NCI-H460 (cell line): Measurements from ENCODE around the gene CYB5RL. TPM values are rescaled to one million over a fixed set of nuclear protein-coding genes. Genes with fewer than 3 reads are reported as not detected.

Source experiments
- DNase-seq: peaks from one replicate; pipeline ENCODE4 v3.0.0-alpha.2; 2016; ENCODE audit warnings: low read depth; ENCODE audit errors: extremely low read depth
- total RNA-seq: library from RNA; depleted of rRNA; stranded (reverse); fragments of >200 nt; shearing (Covaris generic); gene quantifications from 2 replicates; pipeline ENCODE4 v1.2.3, GENCODE V29; 2014; rRNA removed

The CYB5RL gene
- total RNA-seq, 1 experiment from 2014 or later, result 3.2 TPM

GRCh38 chr1:54163051-54163450 lies 36.8 kb downstream of the CYB5RL start:
- DNase-seq, result peak; percentile 3

DNA sequence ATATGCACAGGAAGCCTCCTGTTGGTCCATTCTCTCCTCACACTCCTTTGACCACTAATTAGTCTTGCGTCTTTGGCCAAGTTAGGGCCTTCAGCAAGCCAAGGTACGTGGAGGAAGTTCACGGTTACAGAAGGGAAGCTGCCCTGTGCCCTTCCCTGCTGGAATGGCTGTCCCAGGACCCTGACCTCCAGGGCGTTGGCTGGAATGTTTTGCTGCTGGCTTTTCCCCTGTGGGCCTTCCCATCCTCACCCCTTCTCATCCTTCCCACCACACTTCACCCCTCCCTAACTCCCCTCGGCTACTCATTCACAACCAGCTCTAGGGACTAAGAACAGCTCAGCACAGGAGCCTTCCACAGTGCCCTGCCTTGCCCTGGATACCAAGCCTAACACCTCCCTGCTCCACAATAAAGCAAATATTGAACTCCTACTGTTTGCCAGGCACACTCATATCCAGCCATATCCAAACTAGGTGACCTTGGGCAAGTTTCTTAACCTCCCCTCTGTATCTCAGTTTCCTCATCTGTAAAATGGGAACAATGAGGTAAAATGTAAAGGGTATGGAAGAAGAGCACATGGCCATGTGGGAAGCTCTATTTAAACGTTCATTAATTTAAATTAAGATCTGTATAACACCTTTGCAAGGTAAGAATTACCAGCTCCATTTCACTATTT lies 38.2 kb downstream of the CYB5RL start:
- no peak for DNase-seq

GRCh38 chr1:54160351-54160750 lies 39.5 kb downstream of the CYB5RL start:
- peak; percentile 12 for DNase-seq

DNA sequence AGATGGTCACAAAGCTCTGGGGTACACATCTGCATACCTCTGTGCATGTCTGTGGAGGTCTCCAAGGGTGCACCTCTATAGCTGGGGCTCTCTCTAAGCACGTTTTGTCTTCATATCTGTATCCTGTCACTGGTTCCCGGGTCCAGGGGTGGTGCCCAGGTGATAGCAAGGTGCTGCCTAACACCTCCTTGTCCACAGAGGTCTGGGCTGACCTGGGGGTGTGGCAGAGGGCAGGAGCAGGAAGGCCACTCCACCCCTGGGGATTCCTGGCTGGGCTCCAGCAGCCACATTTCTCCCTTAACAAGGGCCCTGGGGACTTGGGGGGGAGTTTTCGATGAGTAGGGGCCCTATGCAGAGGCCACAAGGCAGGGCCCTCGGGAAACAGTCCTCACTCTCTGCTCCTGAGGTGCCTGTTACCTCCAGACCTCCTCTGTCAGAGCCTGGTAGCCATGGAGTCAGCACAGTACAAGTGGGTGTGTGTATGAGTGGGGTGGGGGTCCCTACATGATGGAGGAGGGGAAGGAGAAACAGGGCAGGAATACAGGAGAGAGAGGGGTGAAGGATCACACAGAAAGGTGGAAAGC lies 40.0 kb downstream of the CYB5RL start:
- no peak for DNase-seq

DNA sequence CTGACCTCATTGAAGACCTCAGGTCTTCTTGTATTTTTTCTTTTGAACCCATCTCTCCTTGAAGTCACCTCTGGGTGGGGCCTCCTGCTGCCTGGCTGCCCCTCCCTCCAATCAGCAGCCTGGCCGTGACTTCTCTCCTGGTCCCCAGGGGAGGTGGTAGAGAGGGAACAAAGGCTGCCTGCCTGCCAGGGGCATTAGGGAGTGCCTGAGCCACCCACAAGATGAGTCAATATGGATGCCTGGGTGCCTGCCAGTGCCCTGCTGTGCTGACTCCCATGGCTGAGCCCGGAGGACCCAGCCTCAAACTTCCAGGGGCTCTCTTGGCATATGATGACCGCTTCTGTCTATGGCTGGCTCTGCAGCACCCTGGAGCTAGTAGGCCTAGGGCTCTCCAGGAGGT lies 41.8 kb downstream of the CYB5RL start:
- no peak for DNase-seq

GRCh38 chr1:54157401-54157800 lies 42.4 kb downstream of the CYB5RL start:
- DNase-seq, result no peak

DNA sequence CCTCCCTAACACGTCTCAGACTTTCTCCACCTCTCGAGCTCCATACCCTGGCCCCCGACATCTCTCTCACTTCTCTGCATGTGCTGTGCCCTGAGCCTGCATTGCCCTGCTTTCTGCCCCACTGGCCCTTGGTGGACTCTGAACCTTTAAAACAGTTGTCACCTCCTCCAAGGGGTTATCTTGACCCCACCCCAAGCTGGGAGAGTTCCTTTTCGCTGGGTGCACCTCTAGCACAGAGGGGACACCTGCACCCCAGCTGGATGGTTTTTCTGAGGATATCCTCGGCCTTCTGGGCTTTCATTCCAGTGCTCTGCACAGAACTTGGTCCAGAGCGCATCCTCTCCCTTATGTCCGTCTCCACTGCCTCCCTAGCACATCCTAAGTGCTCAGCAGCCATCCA lies 42.8 kb downstream of the CYB5RL start:
- DNase-seq, result no peak

GRCh38 chr1:54156201-54156600 lies 43.6 kb downstream of the CYB5RL start:
- DNase-seq, result no peak

- DNase-seq, result peak; percentile 7
Measured at GRCh38 chr1:54153535-54154439, 46.0 kb downstream of the CYB5RL start.

GRCh38 chr1:54152696-54153095 lies 47.1 kb downstream of the CYB5RL start, which contains the start of gene CDCP2:
TSS of gene CDCP2 (minus strand) at chr1:54153000. CDS start at chr1:54152922, 78 bp downstream.
- no peak for DNase-seq

DNA sequence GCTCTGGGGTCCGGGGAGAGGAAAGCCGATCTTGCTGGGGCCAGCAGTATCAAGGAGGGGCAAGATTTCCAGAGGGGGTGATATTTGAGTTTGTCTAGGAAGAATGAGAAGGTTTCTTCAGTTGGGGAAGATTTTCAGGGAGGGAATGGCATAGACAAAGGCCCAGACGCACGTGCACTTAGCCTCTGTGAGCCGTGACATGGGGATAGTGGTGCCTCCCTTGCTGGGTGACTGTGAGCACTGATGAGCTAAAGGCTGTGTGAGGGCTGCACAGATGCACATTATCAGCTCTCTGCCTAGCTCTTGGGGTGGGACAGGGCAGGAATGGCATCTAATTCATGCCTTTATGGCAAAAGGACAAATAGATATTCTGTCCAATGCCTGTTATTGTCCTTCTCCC lies 48.8 kb downstream of the CYB5RL start:
- no peak for DNase-seq

Other genes starting within 250 kb of the CYB5RL start
- gene LDLRAD1, start 181.8 kb downstream of the CYB5RL start, total RNA-seq, result 0.52 TPM in 1 of 2 replicates, not detected in the other
- 131 and 161 TPM in 2 replicates for gene TMEM59, start 146.8 kb downstream of the CYB5RL start, total RNA-seq
- 2.0 and 2.3 TPM in 2 replicates for gene TCEANC2, start 146.4 kb downstream of the CYB5RL start, total RNA-seq
- gene CDCP2, start 47.0 kb downstream of the CYB5RL start, total RNA-seq, result not detected in 2 replicates
- gene MRPL37, start 137 bp upstream of the CYB5RL start, total RNA-seq, result 152 and 175 TPM in 2 replicates
- gene SSBP3, start 206.4 kb upstream of the CYB5RL start, total RNA-seq, result 3.0 and 3.1 TPM in 2 replicates